Spleen (tissue), 7 donors: Measurements from ENCODE around the gene CAPN11.

Experiments used
- POLR2A ChIP-seq, 3 donors: fragments of 450-650 bp; IDR thresholded peaks; one replicate each; pipeline ENCODE4 v1.5.1; 2017; ENCODE audit warnings: antibody characterized with exemption in 3 of 3, mild to moderate bottlenecking in 1 of 3
- POLR2AphosphoS5 ChIP-seq, 3 donors: sonication (generic); formaldehyde crosslinking; IDR thresholded peaks; one replicate each; pipeline ENCODE4 v1.5.1; 2017; ENCODE audit warnings: antibody characterized with exemption in 3 of 3
- TF ChIP-seq, protein P1 (sequence below), 11 experiments: fragments of 200-600 bp in 7 of 11; fragments of 450-650 bp in 4 of 11; sonication (generic) in 4 of 11; IDR thresholded peaks in 8 of 11; conservative IDR thresholded peaks in 3 of 11; 1 replicate in 7 of 11; 2 replicates in 4 of 11; pipeline versions ENCODE4 v1.4.0 to v1.8.0; 2016 to 2021; ENCODE audit warnings: antibody characterized with exemption in 11 of 11, inconsistent platforms in 4 of 11, mild to moderate bottlenecking in 1 of 11
- donor health status: DM: no; HTN: no; CAD: no; lungs with moderate emphysema.
- donor health status: DM: no; HTN: no; CAD: no.
- donor health status: DM: no; HTN: no; CAD: no.

DNA sequence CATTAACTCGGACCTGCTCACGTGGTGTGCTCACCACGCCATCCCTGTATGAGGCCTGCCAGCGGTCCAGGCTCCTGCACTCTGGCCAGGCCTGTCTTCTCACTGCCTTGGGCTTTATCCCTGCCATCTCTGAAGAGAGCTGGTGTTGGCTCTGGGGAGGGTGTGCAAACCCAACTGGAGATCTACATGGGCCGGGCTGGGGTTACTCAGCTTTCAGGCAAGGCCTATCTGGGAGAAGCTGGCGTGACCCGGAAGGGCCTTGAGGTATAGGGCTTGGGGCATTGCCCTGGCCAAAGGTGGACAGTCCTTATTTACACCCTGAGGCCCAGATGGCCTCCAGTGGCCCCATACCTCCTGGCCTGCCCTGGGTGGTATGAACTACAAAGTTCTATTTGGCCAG is 69.8 kb downstream of the CAPN11 start:
- TF ChIP-seq, protein P1, sequence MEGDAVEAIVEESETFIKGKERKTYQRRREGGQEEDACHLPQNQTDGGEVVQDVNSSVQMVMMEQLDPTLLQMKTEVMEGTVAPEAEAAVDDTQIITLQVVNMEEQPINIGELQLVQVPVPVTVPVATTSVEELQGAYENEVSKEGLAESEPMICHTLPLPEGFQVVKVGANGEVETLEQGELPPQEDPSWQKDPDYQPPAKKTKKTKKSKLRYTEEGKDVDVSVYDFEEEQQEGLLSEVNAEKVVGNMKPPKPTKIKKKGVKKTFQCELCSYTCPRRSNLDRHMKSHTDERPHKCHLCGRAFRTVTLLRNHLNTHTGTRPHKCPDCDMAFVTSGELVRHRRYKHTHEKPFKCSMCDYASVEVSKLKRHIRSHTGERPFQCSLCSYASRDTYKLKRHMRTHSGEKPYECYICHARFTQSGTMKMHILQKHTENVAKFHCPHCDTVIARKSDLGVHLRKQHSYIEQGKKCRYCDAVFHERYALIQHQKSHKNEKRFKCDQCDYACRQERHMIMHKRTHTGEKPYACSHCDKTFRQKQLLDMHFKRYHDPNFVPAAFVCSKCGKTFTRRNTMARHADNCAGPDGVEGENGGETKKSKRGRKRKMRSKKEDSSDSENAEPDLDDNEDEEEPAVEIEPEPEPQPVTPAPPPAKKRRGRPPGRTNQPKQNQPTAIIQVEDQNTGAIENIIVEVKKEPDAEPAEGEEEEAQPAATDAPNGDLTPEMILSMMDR (IDR thresholded peaks at IDR 0.05 in 8 of 11, conservative IDR thresholded peaks at IDR 0.05 in 3 of 11): no peak
- TF ChIP-seq POLR2A (IDR thresholded peaks at IDR 0.05) (no peak), POLR2AphosphoS5 (IDR thresholded peaks at IDR 0.05) (no peak)
